CD14-positive monocyte (primary cell): ENCODE results near the gene CHD6. TPM values are rescaled to one million over a fixed set of nuclear protein-coding genes. Genes with fewer than 3 reads are reported as not detected.

Source experiments
- DNase-seq, 3 donors: peaks; one replicate each; pipeline ENCODE4 v3.0.0-alpha.2; 2011 to 2022
- H2AFZ ChIP-seq: 2 replicates; pipeline ENCODE4 v1.6.0; 2012; ENCODE audit warnings: mild to moderate bottlenecking, low read depth, low read length, inconsistent platforms; ENCODE audit not compliant: insufficient read depth, poor library complexity, severe bottlenecking
- H3K27ac ChIP-seq, 2 donors: 1 replicate in 1 of 2; 2 replicates in 1 of 2; pipeline ENCODE4 v1.5.1; 2012 to 2013; ENCODE audit warnings: low read length in 2 of 2, control low read depth in 1 of 2, inconsistent platforms in 1 of 2, low read depth in 1 of 2, mild to moderate bottlenecking in 1 of 2
- H3K27me3 ChIP-seq, 2 donors: one replicate each; pipeline versions ENCODE4 v1.6.0 to v1.6.1; 2011 to 2013; ENCODE audit warnings: low read length in 2 of 2; ENCODE audit not compliant: control insufficient read depth in 2 of 2, insufficient read depth in 2 of 2
- H3K36me3 ChIP-seq, 2 donors: replicated peaks in 1 of 2; 1 replicate in 1 of 2; 2 replicates in 1 of 2; pipeline versions ENCODE4 v1.5.1 to v1.6.1; 2012 to 2013; ENCODE audit warnings: low read length in 2 of 2, control low read depth in 1 of 2, inconsistent platforms in 1 of 2, mild to moderate bottlenecking in 1 of 2; ENCODE audit not compliant: insufficient read depth in 2 of 2, control insufficient read depth in 1 of 2
- H3K4me1 ChIP-seq, 2 donors: 1 replicate in 1 of 2; 2 replicates in 1 of 2; pipeline versions ENCODE4 v1.5.1 to v1.6.1; 2012 to 2013; ENCODE audit warnings: low read length in 2 of 2, control low read depth in 1 of 2, inconsistent platforms in 1 of 2, mild to moderate bottlenecking in 1 of 2, moderate library complexity in 1 of 2; ENCODE audit not compliant: insufficient read depth in 2 of 2, control insufficient read depth in 1 of 2
- H3K4me2 ChIP-seq: replicated peaks from 2 replicates; pipeline ENCODE3; 2012; ENCODE audit warnings: low read length, moderate library complexity, mild to moderate bottlenecking; ENCODE audit not compliant: poor library complexity, severe bottlenecking; ENCODE audit errors: extremely low read depth
- H3K4me3 ChIP-seq, 3 experiments: fragments of 200-600 bp in 1 of 3; sonication (generic) in 1 of 3; replicated peaks in 1 of 3; 1 replicate in 2 of 3; 2 replicates in 1 of 3; pipeline ENCODE4 v1.5.1; 2011 to 2013; ENCODE audit warnings: low read length in 3 of 3, mild to moderate bottlenecking in 3 of 3, control low read depth in 2 of 3, low read depth in 2 of 3, inconsistent platforms in 1 of 3, moderate library complexity in 1 of 3
- H3K79me2 ChIP-seq: 2 replicates; pipeline ENCODE4 v1.6.0; 2012; ENCODE audit warnings: mild to moderate bottlenecking, control low read depth, inconsistent platforms, low read length, moderate library complexity; ENCODE audit not compliant: insufficient read depth
- H3K9ac ChIP-seq: 2 replicates; pipeline ENCODE4 v1.6.0; 2017; ENCODE audit warnings: low read length, mild to moderate bottlenecking; ENCODE audit not compliant: insufficient read depth, poor library complexity, severe bottlenecking
- H3K9me3 ChIP-seq, 2 donors: replicated peaks in 1 of 2; 1 replicate in 1 of 2; 2 replicates in 1 of 2; pipeline versions ENCODE4 v1.5.1 to v1.6.1; 2012 to 2013; ENCODE audit warnings: low read length in 2 of 2, control low read depth in 1 of 2; ENCODE audit not compliant: control insufficient read depth in 1 of 2, insufficient read depth in 1 of 2
- H4K20me1 ChIP-seq: 2 replicates; pipeline ENCODE4 v1.6.0; 2012; ENCODE audit warnings: mild to moderate bottlenecking, low read length, control low read depth, moderate library complexity; ENCODE audit not compliant: insufficient read depth
- H3K27ac Mint-ChIP-seq, 7 donors: one replicate each; pipeline ENCODE4 v1.8.0; 2020; ENCODE audit warnings: mild to moderate bottlenecking in 7 of 7, mixed read lengths in 7 of 7, moderate library complexity in 6 of 7, inconsistent platforms in 2 of 7
- H3K27me3 Mint-ChIP-seq, 3 donors: one replicate each; pipeline ENCODE4 v1.8.0; 2021 to 2022; ENCODE audit warnings: low read depth in 3 of 3, mild to moderate bottlenecking in 3 of 3, mixed read lengths in 3 of 3, moderate library complexity in 3 of 3, inconsistent platforms in 1 of 3
- H3K36me3 Mint-ChIP-seq, 2 donors: one replicate each; pipeline ENCODE4 v1.8.0; 2020; ENCODE audit warnings: mixed read lengths in 2 of 2, inconsistent platforms in 1 of 2, mild to moderate bottlenecking in 1 of 2
- H3K4me1 Mint-ChIP-seq: one replicate; pipeline ENCODE4 v1.8.0; 2020; ENCODE audit warnings: mild to moderate bottlenecking, mixed read lengths
- H3K4me3 Mint-ChIP-seq, 2 donors: one replicate each; pipeline ENCODE4 v1.8.0; 2020; ENCODE audit warnings: mild to moderate bottlenecking in 2 of 2, mixed read lengths in 2 of 2, moderate library complexity in 1 of 2
- H3K9me3 Mint-ChIP-seq, 7 donors: one replicate each; pipeline ENCODE4 v1.8.0; 2020 to 2022; ENCODE audit warnings: mixed read lengths in 7 of 7, mild to moderate bottlenecking in 6 of 7, moderate library complexity in 6 of 7, inconsistent platforms in 2 of 7
- CTCF ChIP-seq: fragments of 200-600 bp; IDR thresholded peaks from one replicate; pipeline ENCODE4 v1.8.0; 2022; ENCODE audit warnings: antibody characterized with exemption, mild to moderate bottlenecking
- WGBS: methylation state at CpG from one replicate; pipeline ENCODE4 v1.1.5; 2013; ENCODE audit warnings: missing lambda C conversion rate; ENCODE audit not compliant: insufficient coverage; 5-methylcytosine and 5-hydroxymethylcytosine counted together
- intact Hi-C, 2 donors: fragments of 100-400 bp; cut with micrococcal nuclease; formaldehyde crosslinking; loops; one replicate each; pipeline versions ENCODE4 v1.15.0 to v1.15.1; 2023
- polyA plus RNA-seq, 3 donors: library from polyadenylated mRNA; depleted of rRNA in 1 of 3; unstranded in 2 of 3; stranded (reverse) in 1 of 3; fragments of 300-500 nt in 2 of 3; fragments of >200 nt in 1 of 3; fragmentation: Illumina TruSeq in 2 of 3; gene quantifications; 1 replicate in 2 of 3; 2 replicates in 1 of 3; pipeline ENCODE4 v1.2.3, GENCODE V29; 2012 to 2021

The CHD6 gene
- polyA plus RNA-seq, 3 donors: 12.9 to 19.6 (median 13.0) TPM

- H3K4me1 ChIP-seq: peaks cover 9 to 13% of the 10 kb centered on the region in 2 donors
- peaks cover 6 to 16% of the 10 kb centered on the region in 2 donors for H3K9me3 ChIP-seq
- TF ChIP-seq CTCF: no peak
- no peak for DNase-seq
- no peak overlapping the region for H3K9ac ChIP-seq
- no peak overlapping the region for H3K27ac ChIP-seq
- Mint-ChIP-seq H3K27ac (no peak overlapping the region), H3K27me3 (no peaks in the 10 kb centered on the region), H3K4me1 (peaks cover 28% of the 10 kb centered on the region), H3K9me3 (peaks cover 7 to 12% (median 8%) of the 10 kb centered on the region in 7 donors), H3K4me3 (no peak overlapping the region), H3K36me3 (peaks cover 0 to 7% of the 10 kb centered on the region in 2 donors)
- no peak overlapping the region for H2AFZ ChIP-seq
- peaks cover 70% of the 10 kb centered on the region for H4K20me1 ChIP-seq
- no peak overlapping the region for H3K4me3 ChIP-seq
- no peak overlapping the region for H3K4me2 ChIP-seq
- H3K27me3 ChIP-seq: no peaks in the 10 kb centered on the region
- intact Hi-C loops: no loop called here
- peaks cover 99% of the 10 kb centered on the region for H3K79me2 ChIP-seq
- WGBS: 93% methylated on average over 3 of the region's 6 CpGs
- H3K36me3 ChIP-seq: no peaks in the 10 kb centered on the region
These were observed 40.8 kb downstream of the CHD6 start for GRCh38 chr20:41577129-41578009.

GRCh38 chr20:41575412-41575811 is 42.8 kb downstream of the CHD6 start:
- H3K4me3 Mint-ChIP-seq: no peak overlapping the region
- H4K20me1 ChIP-seq: peaks cover 71% of the 10 kb centered on the region
- intact Hi-C loops: no loop called here

More at GRCh38 chr20:41575412-41575811, 42.8 kb downstream of the CHD6 start:
- 100% methylated on average over 3 of the region's 3 CpGs for WGBS
- no peaks in the 10 kb centered on the region for H3K27me3 Mint-ChIP-seq
- Histone ChIP-seq H3K9me3 (peaks cover 6 to 16% of the 10 kb centered on the region in 2 donors), H3K36me3 (no peaks in the 10 kb centered on the region), H3K4me2 (no peak overlapping the region), H3K27me3 (no peaks in the 10 kb centered on the region), H2AFZ (no peak overlapping the region), H3K4me1 (peaks cover 9 to 13% of the 10 kb centered on the region in 2 donors), H3K27ac (no peak overlapping the region), H3K79me2 (peaks cover 93% of the 10 kb centered on the region), H3K9ac (no peak overlapping the region), H3K4me3 (no peak overlapping the region)
- no peak overlapping the region for H3K27ac Mint-ChIP-seq
- peaks cover 7 to 12% (median 8%) of the 10 kb centered on the region in 7 donors for H3K9me3 Mint-ChIP-seq
- no peak for TF ChIP-seq CTCF
- peaks cover 37% of the 10 kb centered on the region for H3K4me1 Mint-ChIP-seq
- H3K36me3 Mint-ChIP-seq: peaks cover 0 to 7% of the 10 kb centered on the region in 2 donors
- no peak for DNase-seq
